OCI-M2 (cell line): Measurements from ENCODE around the gene SH3PXD2A.

Experiments
- DNase-seq: peaks from one replicate; lab custom pipeline; 2025; ENCODE audit not compliant: unreplicated experiment; lab: John Stamatoyannopoulos, UW

The SH3PXD2A gene

GRCh38 chr10:103629581-103629980 is 225.8 kb downstream of the SH3PXD2A start:
- DNase-seq: no peak

GRCh38 chr10:103627893-103628292 is 227.5 kb downstream of the SH3PXD2A start:
- no peak for DNase-seq

GRCh38 chr10:103627111-103627892 is 228.1 kb downstream of the SH3PXD2A start:
- no peak for DNase-seq

GRCh38 chr10:103626178-103626577 is 229.2 kb downstream of the SH3PXD2A start:
- DNase-seq: no peak

GRCh38 chr10:103622935-103623574 is 232.3 kb downstream of the SH3PXD2A start:
- no peak for DNase-seq

- DNase-seq: no peak
Observed at GRCh38 chr10:103622286-103622685, 233.1 kb downstream of the SH3PXD2A start.

- no peak for DNase-seq
Observed at GRCh38 chr10:103621783-103622125, 233.6 kb downstream of the SH3PXD2A start.

- no peak for DNase-seq
Observed at GRCh38 chr10:103620891-103621782, 234.2 kb downstream of the SH3PXD2A start.

- no peak for DNase-seq
Observed at GRCh38 chr10:103620352-103620740, 235.0 kb downstream of the SH3PXD2A start.

GRCh38 chr10:103619424-103620351 is 235.7 kb downstream of the SH3PXD2A start:
- DNase-seq: no peak

GRCh38 chr10:103618575-103619423 is 236.6 kb downstream of the SH3PXD2A start:
- peak; percentile 24 for DNase-seq

- no peak for DNase-seq
Observed at GRCh38 chr10:103617602-103618385, 237.6 kb downstream of the SH3PXD2A start.

GRCh38 chr10:103616705-103617601 is 238.4 kb downstream of the SH3PXD2A start:
- DNase-seq: no peak

- no peak for DNase-seq
Observed at GRCh38 chr10:103614306-103615158, 240.8 kb downstream of the SH3PXD2A start.

GRCh38 chr10:103613616-103614015 is 241.8 kb downstream of the SH3PXD2A start:
- no peak for DNase-seq

GRCh38 chr10:103612462-103613365 is 242.7 kb downstream of the SH3PXD2A start:
- no peak for DNase-seq
